ENCODE data around the gene SLC25A1. TPM values are rescaled to one million over a fixed set of nuclear protein-coding genes. Genes with fewer than 3 reads are reported as not detected.

The SLC25A1 gene
- total and polyA plus RNA-seq, 2 donors, result 15.3 to 18.5 TPM

GRCh38 chr22:19193879-19194278 lies 15.3 kb upstream of the SLC25A1 start:
- H3K4me1 ChIP-seq (ENCODE audit: control insufficient read depth in 2 of 2, insufficient read depth in 2 of 2, low read length in 2 of 2), result no peaks in the 10 kb centered on the region
- H3K27me3 ChIP-seq (ENCODE audit: control insufficient read depth in 2 of 2, insufficient read depth in 1 of 2, low read length in 1 of 2), result peaks cover 0 to 2% of the 10 kb centered on the region in 2 donors
- H3K36me3 ChIP-seq (ENCODE audit: control insufficient read depth in 2 of 2, insufficient read depth in 2 of 2, low read length in 1 of 2), result no peaks in the 10 kb centered on the region
- no peak overlapping the region for H3K4me3 ChIP-seq (ENCODE audit: low read length in 2 of 2)
- H3K9me3 ChIP-seq (ENCODE audit: control insufficient read depth in 2 of 2, insufficient read depth in 1 of 2, low read length in 1 of 2), result no peaks in the 10 kb centered on the region
- WGBS, result 97% methylated on average over 6 of the region's 6 CpGs
- H3K27ac ChIP-seq (ENCODE audit: low read depth in 1 of 2, low read length in 1 of 2), result no peak overlapping the region
- DNase-seq (ENCODE audit: low read depth in 6 of 9, low spot score in 9 of 9), result no peak

GRCh38 chr22:19187716-19188563 lies 9.4 kb upstream of the SLC25A1 start:
- Histone ChIP-seq H3K27ac (ENCODE audit: low read depth in 1 of 2, low read length in 1 of 2) (no peak overlapping the region), H3K27me3 (ENCODE audit: control insufficient read depth in 2 of 2, insufficient read depth in 1 of 2, low read length in 1 of 2) (peaks cover 0 to 6% of the 10 kb centered on the region in 2 donors), H3K4me1 (ENCODE audit: control insufficient read depth in 2 of 2, insufficient read depth in 2 of 2, low read length in 2 of 2) (no peaks in the 10 kb centered on the region), H3K36me3 (ENCODE audit: control insufficient read depth in 2 of 2, insufficient read depth in 2 of 2, low read length in 1 of 2) (no peaks in the 10 kb centered on the region), H3K4me3 (ENCODE audit: low read length in 2 of 2) (no peak overlapping the region), H3K9me3 (ENCODE audit: control insufficient read depth in 2 of 2, insufficient read depth in 1 of 2, low read length in 1 of 2) (no peaks in the 10 kb centered on the region)
- no peak for DNase-seq (ENCODE audit: low read depth in 6 of 9, low spot score in 9 of 9)
- 94% methylated on average over 6 of the region's 6 CpGs for WGBS

GRCh38 chr22:19184276-19184997 lies 5.9 kb upstream of the SLC25A1 start:
- H3K27me3 ChIP-seq (ENCODE audit: control insufficient read depth in 2 of 2, insufficient read depth in 1 of 2, low read length in 1 of 2), result peaks cover 0 to 32% of the 10 kb centered on the region in 2 donors
- WGBS, result 96% methylated on average over 20 of the region's 20 CpGs
- no peak overlapping the region for H3K4me3 ChIP-seq (ENCODE audit: low read length in 2 of 2)
- H3K36me3 ChIP-seq (ENCODE audit: control insufficient read depth in 2 of 2, insufficient read depth in 2 of 2, low read length in 1 of 2), result no peaks in the 10 kb centered on the region
- DNase-seq (ENCODE audit: low read depth in 6 of 9, low spot score in 9 of 9), result no peak
- H3K4me1 ChIP-seq (ENCODE audit: control insufficient read depth in 2 of 2, insufficient read depth in 2 of 2, low read length in 2 of 2), result peaks cover 0 to 6% of the 10 kb centered on the region in 2 donors
- H3K9me3 ChIP-seq (ENCODE audit: control insufficient read depth in 2 of 2, insufficient read depth in 1 of 2, low read length in 1 of 2), result no peaks in the 10 kb centered on the region
- H3K27ac ChIP-seq (ENCODE audit: low read depth in 1 of 2, low read length in 1 of 2), result no peak overlapping the region

GRCh38 chr22:19183216-19183615 lies 4.7 kb upstream of the SLC25A1 start:
- no peaks in the 10 kb centered on the region for H3K9me3 ChIP-seq (ENCODE audit: control insufficient read depth in 2 of 2, insufficient read depth in 1 of 2, low read length in 1 of 2)
- no peaks in the 10 kb centered on the region for H3K36me3 ChIP-seq (ENCODE audit: control insufficient read depth in 2 of 2, insufficient read depth in 2 of 2, low read length in 1 of 2)
- peaks cover 0 to 12% of the 10 kb centered on the region in 2 donors for H3K4me1 ChIP-seq (ENCODE audit: control insufficient read depth in 2 of 2, insufficient read depth in 2 of 2, low read length in 2 of 2)
- 96% methylated on average over 9 of the region's 9 CpGs for WGBS
- no peak overlapping the region for H3K4me3 ChIP-seq (ENCODE audit: low read length in 2 of 2)
- no peak overlapping the region for H3K27ac ChIP-seq (ENCODE audit: low read depth in 1 of 2, low read length in 1 of 2)
- DNase-seq (ENCODE audit: low read depth in 6 of 9, low spot score in 9 of 9), result no peak
- H3K27me3 ChIP-seq (ENCODE audit: control insufficient read depth in 2 of 2, insufficient read depth in 1 of 2, low read length in 1 of 2), result peaks cover 0 to 37% of the 10 kb centered on the region in 2 donors

GRCh38 chr22:19182472-19183157 lies 4.1 kb upstream of the SLC25A1 start:
- no peaks in the 10 kb centered on the region for H3K36me3 ChIP-seq (ENCODE audit: control insufficient read depth in 2 of 2, insufficient read depth in 2 of 2, low read length in 1 of 2)
- H3K4me1 ChIP-seq (ENCODE audit: control insufficient read depth in 2 of 2, insufficient read depth in 2 of 2, low read length in 2 of 2), result peaks cover 3 to 13% of the 10 kb centered on the region in 2 donors
- no peak for DNase-seq (ENCODE audit: low read depth in 6 of 9, low spot score in 9 of 9)
- H3K27ac ChIP-seq (ENCODE audit: low read depth in 1 of 2, low read length in 1 of 2), result no peak overlapping the region
- H3K4me3 ChIP-seq (ENCODE audit: low read length in 2 of 2), result no peak overlapping the region
- peaks cover 0 to 37% of the 10 kb centered on the region in 2 donors for H3K27me3 ChIP-seq (ENCODE audit: control insufficient read depth in 2 of 2, insufficient read depth in 1 of 2, low read length in 1 of 2)
- WGBS, result 72% methylated on average over 9 of the region's 9 CpGs
- no peaks in the 10 kb centered on the region for H3K9me3 ChIP-seq (ENCODE audit: control insufficient read depth in 2 of 2, insufficient read depth in 1 of 2, low read length in 1 of 2)

GRCh38 chr22:19181786-19182471 lies 3.4 kb upstream of the SLC25A1 start:
- Histone ChIP-seq H3K27ac (ENCODE audit: low read depth in 1 of 2, low read length in 1 of 2) (no peak overlapping the region), H3K27me3 (ENCODE audit: control insufficient read depth in 2 of 2, insufficient read depth in 1 of 2, low read length in 1 of 2) (peaks cover 0 to 37% of the 10 kb centered on the region in 2 donors), H3K36me3 (ENCODE audit: control insufficient read depth in 2 of 2, insufficient read depth in 2 of 2, low read length in 1 of 2) (no peaks in the 10 kb centered on the region), H3K4me3 (ENCODE audit: low read length in 2 of 2) (no peak overlapping the region), H3K9me3 (ENCODE audit: control insufficient read depth in 2 of 2, insufficient read depth in 1 of 2, low read length in 1 of 2) (no peaks in the 10 kb centered on the region), H3K4me1 (ENCODE audit: control insufficient read depth in 2 of 2, insufficient read depth in 2 of 2, low read length in 2 of 2) (peaks cover 6 to 16% of the 10 kb centered on the region in 2 donors)
- no peak for DNase-seq (ENCODE audit: low read depth in 6 of 9, low spot score in 9 of 9)
- 45% methylated on average over 12 of the region's 12 CpGs for WGBS

GRCh38 chr22:19180740-19181410 lies 2.3 kb upstream of the SLC25A1 start:
- Histone ChIP-seq H3K27ac (ENCODE audit: low read depth in 1 of 2, low read length in 1 of 2) (no peak overlapping the region), H3K4me1 (ENCODE audit: control insufficient read depth in 2 of 2, insufficient read depth in 2 of 2, low read length in 2 of 2) (peaks cover 6 to 18% of the 10 kb centered on the region in 2 donors), H3K4me3 (ENCODE audit: low read length in 2 of 2) (no peak overlapping the region), H3K27me3 (ENCODE audit: control insufficient read depth in 2 of 2, insufficient read depth in 1 of 2, low read length in 1 of 2) (peaks cover 0 to 37% of the 10 kb centered on the region in 2 donors), H3K9me3 (ENCODE audit: control insufficient read depth in 2 of 2, insufficient read depth in 1 of 2, low read length in 1 of 2) (no peaks in the 10 kb centered on the region), H3K36me3 (ENCODE audit: control insufficient read depth in 2 of 2, insufficient read depth in 2 of 2, low read length in 1 of 2) (peaks cover 0 to 3% of the 10 kb centered on the region in 2 donors)
- 97% methylated on average over 11 of the region's 11 CpGs for WGBS
- DNase-seq (ENCODE audit: low read depth in 6 of 9, low spot score in 9 of 9), result no peak

GRCh38 chr22:19180234-19180633 lies 1.7 kb upstream of the SLC25A1 start:
- Histone ChIP-seq H3K4me3 (ENCODE audit: low read length in 2 of 2) (no peak overlapping the region), H3K27me3 (ENCODE audit: control insufficient read depth in 2 of 2, insufficient read depth in 1 of 2, low read length in 1 of 2) (peaks cover 0 to 37% of the 10 kb centered on the region in 2 donors), H3K36me3 (ENCODE audit: control insufficient read depth in 2 of 2, insufficient read depth in 2 of 2, low read length in 1 of 2) (peaks cover 3% of the 10 kb centered on the region in 2 donors), H3K4me1 (ENCODE audit: control insufficient read depth in 2 of 2, insufficient read depth in 2 of 2, low read length in 2 of 2) (peaks cover 6 to 18% of the 10 kb centered on the region in 2 donors), H3K27ac (ENCODE audit: low read depth in 1 of 2, low read length in 1 of 2) (no peak overlapping the region), H3K9me3 (ENCODE audit: control insufficient read depth in 2 of 2, insufficient read depth in 1 of 2, low read length in 1 of 2) (no peaks in the 10 kb centered on the region)
- WGBS, result 97% methylated on average over 9 of the region's 9 CpGs
- DNase-seq (ENCODE audit: low read depth in 6 of 9, low spot score in 9 of 9), result no peak
